ENCODE data around the gene TRAF3IP1.

The TRAF3IP1 gene

GRCh38 chr2:238413368-238413767, 93.0 kb downstream of the TRAF3IP1 start:
- DNase-seq = no peak

- DNase-seq = peak; percentile 13
Observed at GRCh38 chr2:238415036-238415764, 94.9 kb downstream of the TRAF3IP1 start.

GRCh38 chr2:238415893-238416292, 95.6 kb downstream of the TRAF3IP1 start:
- DNase-seq = no peak

GRCh38 chr2:238418196-238418998, 98.1 kb downstream of the TRAF3IP1 start:
- DNase-seq = no peak

GRCh38 chr2:238418999-238419546, 98.8 kb downstream of the TRAF3IP1 start:
- no peak for DNase-seq

- no peak for DNase-seq
Observed at GRCh38 chr2:238420442-238420841, 100.1 kb downstream of the TRAF3IP1 start.

GRCh38 chr2:238420878-238421694, 100.8 kb downstream of the TRAF3IP1 start:
- DNase-seq = no peak

GRCh38 chr2:238421695-238422035, 101.3 kb downstream of the TRAF3IP1 start:
- no peak for DNase-seq

GRCh38 chr2:238422285-238422684, 102.0 kb downstream of the TRAF3IP1 start:
- no peak for DNase-seq

- DNase-seq = no peak
Observed at GRCh38 chr2:238422940-238423339, 102.6 kb downstream of the TRAF3IP1 start.

GRCh38 chr2:238423561-238424312, 103.4 kb downstream of the TRAF3IP1 start:
- DNase-seq = no peak

- DNase-seq = no peak
Observed at GRCh38 chr2:238424313-238424700, 104.0 kb downstream of the TRAF3IP1 start.

GRCh38 chr2:238425505-238425978, 105.2 kb downstream of the TRAF3IP1 start:
- DNase-seq = no peak

GRCh38 chr2:238425979-238426567, 105.8 kb downstream of the TRAF3IP1 start:
- DNase-seq = no peak

GRCh38 chr2:238426568-238427434, 106.5 kb downstream of the TRAF3IP1 start, which contains the start of gene ASB1:
TSS of gene ASB1 (plus strand) at chr2:238426927. CDS start at chr2:238427071, 144 bp downstream.
- DNase-seq = peak; percentile 78

- DNase-seq = no peak
Observed at GRCh38 chr2:238427435-238428162, 107.3 kb downstream of the TRAF3IP1 start.

GRCh38 chr2:238428866-238429265, 108.5 kb downstream of the TRAF3IP1 start:
- no peak for DNase-seq

- DNase-seq = no peak
Observed at GRCh38 chr2:238430781-238431180, 110.5 kb downstream of the TRAF3IP1 start.

GRCh38 chr2:238431456-238431855, 111.1 kb downstream of the TRAF3IP1 start:
- no peak for DNase-seq
